Measurements from ENCODE around the gene KTN1.

Gene KTN1

DNA sequence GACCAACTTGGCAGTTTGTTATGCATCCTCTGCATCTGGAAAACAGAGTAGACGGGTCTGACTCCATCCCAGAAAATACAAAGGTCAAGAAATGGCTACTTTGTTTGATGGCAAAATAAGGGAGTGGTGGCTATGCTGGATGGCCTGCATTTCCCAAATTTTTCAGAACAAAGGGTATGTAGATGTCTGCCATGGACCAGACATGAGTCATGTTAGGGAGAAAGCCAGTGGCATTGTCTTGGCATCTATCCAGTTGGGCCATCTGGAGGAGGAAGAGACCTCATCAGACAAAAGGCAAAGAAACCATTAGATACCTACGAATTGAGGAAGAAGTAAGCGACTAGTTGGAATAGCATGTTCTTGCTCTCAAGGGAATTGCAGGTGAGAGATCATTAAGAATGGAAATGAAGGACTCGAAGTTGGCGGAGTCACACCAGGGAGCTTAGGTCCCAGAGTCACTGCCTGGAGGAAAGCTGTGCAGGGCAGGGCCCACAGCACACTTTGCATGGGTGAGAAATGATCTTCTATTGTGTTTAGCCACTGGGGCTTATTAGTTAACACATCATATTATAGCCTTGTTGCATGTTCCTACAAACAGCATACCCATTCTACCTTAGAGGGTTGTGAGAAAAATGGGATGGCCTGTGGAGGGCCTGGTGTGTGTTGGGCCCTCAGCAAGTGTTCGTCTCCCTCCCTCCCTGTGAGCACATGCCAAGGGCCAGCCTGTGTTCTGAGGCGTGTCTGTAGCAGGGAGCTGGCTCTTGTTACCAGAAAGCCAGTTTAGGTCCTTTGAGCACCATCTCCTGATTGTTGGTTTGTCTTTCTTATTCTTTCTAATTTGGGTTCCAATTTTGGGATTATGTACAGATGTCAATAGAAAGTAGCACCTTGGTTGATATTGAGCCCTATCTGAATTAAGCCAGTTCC, 119.4 kb downstream of the KTN1 start:
- in situ Hi-C loops (cut with HindIII; ENCODE audit: low pct_ligation_motif_present, low pct_unique_long_range_greater_than_20kb, low sequenced_read_pairs) = no loop called here
- peak; percentile 46 for DNase-seq

DNA sequence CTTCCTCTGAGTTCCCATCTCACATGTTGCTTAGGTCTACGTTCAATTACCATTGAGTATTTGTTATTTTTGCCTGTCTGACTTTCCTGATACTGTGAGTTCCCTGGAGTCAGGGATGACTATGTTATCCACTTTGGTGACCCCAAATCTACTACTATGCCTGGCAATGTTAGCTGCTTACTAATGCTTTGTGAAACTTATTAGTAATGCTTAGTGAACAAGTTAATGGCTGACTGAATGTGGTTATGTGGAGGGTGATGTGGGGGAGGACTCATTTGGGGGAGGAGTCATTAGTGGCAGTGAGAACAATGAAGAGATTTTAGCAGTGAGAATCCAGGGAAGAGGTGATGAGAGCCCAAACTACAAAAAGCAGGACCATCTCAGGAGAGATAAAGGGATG, 121.6 kb downstream of the KTN1 start:
- in situ Hi-C loops (cut with HindIII; ENCODE audit: low pct_ligation_motif_present, low pct_unique_long_range_greater_than_20kb, low sequenced_read_pairs) = no loop called here

DNA sequence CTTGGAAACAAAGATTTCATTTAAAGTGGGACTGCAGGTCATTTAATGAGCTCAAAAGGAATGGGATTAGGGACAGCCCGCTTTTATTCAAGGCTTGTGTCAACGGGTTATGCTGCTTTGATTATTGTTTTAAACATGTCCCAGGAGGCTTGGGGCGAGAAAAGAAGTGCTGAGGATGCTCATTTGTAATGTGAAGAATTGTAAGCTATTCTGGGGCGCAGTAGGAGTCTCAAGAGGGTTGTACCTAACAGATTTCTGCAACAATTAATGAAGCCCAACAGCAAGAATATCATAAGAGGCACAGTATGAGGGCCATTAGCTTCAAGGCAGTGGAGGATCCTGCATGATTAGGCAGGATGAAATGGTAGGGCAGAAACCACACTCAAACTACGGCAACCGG, 122.5 kb downstream of the KTN1 start:
- in situ Hi-C loops (cut with HindIII; ENCODE audit: low pct_ligation_motif_present, low pct_unique_long_range_greater_than_20kb, low sequenced_read_pairs) = no loop called here
- no peak for DNase-seq

More for the DNA sequence above, 121.6 kb downstream of the KTN1 start:
- DNase-seq = peak; percentile 73

DNA sequence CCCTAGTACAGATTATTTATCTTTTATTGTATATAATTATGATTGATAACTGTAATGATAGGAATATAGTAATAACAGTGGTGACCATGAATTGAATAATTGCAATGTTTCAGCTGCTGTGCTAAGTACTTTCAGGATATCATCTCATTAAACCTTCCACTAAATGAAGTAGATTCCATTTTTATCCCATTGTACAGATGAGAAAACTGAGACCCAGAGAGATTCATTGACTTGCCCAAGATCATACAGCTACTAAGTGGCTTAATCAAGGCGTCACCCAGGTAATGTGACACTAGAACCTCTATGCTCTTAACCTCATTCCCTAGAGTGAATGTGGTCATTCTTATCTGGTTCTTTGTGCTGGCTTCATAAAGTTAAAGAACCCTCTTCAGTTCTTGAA, 124.6 kb downstream of the KTN1 start:
- DNase-seq = no peak
- in situ Hi-C loops (cut with HindIII; ENCODE audit: low pct_ligation_motif_present, low pct_unique_long_range_greater_than_20kb, low sequenced_read_pairs) = no loop called here

DNA sequence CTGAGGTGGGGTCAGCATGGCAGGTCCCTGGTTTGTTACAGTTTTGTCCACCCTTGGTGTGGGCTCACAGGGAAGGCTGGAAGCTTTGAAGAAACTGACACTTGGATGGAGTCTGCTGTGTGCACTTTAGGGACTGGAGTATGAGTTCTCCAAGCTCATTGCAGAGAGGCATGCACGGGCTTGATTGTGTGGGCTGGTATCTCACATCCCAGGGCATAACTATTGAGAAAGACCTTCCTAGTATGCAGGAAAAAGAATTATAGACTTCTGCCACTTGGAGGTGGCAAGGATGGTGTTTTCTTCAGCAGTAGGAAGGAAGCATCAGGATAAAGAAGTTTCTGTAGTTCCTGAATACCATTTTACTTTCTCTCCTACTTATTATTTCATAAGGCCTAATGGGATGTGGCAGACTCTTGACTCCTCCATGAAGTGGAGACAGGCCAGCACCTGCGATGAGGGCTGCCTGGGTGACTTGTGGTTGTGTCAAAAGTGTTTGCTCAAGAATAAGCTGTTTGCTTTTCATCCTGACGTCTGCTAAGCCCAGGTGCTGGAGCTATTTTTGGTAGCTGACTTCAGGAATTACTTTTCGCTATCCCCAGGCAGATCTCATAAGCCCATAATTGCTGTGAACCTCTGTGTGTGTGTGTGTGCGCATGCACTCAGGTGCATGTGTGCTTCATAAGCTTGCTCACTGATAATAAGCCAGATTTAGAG, 125.8 kb downstream of the KTN1 start:
- in situ Hi-C loops (cut with HindIII; ENCODE audit: low pct_ligation_motif_present, low pct_unique_long_range_greater_than_20kb, low sequenced_read_pairs) = no loop called here

DNA sequence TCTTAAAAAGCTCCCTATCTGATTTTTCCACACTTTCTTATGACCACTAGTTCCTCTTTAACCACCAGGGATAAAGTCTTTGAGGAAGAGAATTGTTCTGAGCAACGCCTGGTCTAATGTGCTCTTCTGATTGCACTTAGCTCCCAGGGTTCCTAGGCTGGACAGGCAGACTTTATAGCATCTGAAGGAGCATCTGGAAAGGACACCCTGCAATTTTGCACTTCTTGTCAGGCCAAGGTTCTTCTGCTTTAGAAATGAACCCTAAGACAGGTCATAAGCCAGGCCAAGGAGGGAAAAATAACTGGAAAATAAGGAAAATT, 126.3 kb downstream of the KTN1 start:
- no peak for DNase-seq
- in situ Hi-C loops (cut with HindIII; ENCODE audit: low pct_ligation_motif_present, low pct_unique_long_range_greater_than_20kb, low sequenced_read_pairs) = no loop called here

More for the DNA sequence above, 125.8 kb downstream of the KTN1 start:
- no peak for DNase-seq

DNA sequence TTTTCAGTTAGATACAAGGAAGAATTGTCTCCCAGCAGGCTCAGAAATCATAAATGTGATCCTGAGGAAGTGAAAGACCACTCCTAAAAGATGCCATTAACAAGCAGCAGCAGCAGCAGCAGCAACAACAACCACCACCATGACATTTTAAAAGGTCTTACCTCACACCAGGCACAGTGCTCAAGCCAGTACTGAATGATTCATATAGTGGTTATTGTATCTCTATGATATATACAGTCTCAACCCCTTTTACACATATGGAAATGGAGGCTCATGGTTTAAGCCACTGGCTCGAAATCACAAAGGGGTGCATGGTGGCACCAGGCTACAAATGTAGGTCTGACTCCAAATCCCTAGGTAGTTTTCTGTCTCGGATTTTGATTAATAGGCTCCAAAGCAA, 126.9 kb downstream of the KTN1 start:
- no peak for DNase-seq
- in situ Hi-C loops (cut with HindIII; ENCODE audit: low pct_ligation_motif_present, low pct_unique_long_range_greater_than_20kb, low sequenced_read_pairs) = no loop called here

DNA sequence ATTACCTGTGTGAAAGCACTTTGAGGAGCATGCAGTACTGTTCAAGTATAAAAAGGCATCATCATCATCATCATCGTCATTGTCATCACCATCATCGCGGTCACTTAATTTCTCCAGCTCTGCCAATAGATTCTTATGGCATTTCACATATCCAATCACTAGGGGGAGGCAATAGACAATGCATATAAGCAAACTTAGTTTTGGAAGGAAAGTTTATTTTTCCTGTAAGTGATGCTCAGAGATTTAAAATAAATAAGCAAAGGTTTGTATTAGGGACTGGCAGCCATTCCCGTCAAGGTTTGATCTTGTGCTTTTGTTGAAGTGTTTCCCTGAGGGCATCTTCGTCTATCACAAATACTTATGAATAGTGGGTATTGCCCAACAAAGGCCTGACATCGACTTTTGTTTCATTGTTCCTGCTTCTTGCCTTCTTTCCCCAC, 127.4 kb downstream of the KTN1 start:
- peak; percentile 45 for DNase-seq
- in situ Hi-C loops (cut with HindIII; ENCODE audit: low pct_ligation_motif_present, low pct_unique_long_range_greater_than_20kb, low sequenced_read_pairs) = no loop called here

DNA sequence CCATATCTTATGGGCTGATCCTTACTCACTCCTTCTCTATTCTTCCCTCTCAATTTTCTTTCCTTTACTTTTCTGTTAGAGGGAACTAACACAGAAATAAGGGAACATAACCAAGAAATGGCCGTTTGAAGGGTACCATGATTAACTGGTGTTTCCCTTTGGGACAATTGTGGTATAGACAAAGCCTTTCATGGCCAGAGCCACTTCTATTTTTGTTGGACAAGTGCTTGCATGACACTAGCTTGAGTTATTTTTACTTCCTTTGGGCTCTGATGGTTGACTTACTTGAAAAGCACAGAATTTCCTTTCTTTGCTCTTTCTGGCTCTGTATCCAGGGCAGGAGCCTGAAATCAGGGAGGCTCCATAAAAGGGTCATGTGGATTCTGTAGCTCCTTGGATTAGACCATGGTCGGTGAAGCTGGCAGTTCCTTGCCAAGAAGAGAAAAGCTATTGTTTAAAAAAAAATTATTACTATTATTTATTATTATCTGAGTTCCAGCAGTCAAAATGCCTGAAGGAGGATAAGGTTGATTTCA, 130.6 kb downstream of the KTN1 start:
- DNase-seq = no peak
- in situ Hi-C loops (cut with HindIII; ENCODE audit: low pct_ligation_motif_present, low pct_unique_long_range_greater_than_20kb, low sequenced_read_pairs) = no loop called here

DNA sequence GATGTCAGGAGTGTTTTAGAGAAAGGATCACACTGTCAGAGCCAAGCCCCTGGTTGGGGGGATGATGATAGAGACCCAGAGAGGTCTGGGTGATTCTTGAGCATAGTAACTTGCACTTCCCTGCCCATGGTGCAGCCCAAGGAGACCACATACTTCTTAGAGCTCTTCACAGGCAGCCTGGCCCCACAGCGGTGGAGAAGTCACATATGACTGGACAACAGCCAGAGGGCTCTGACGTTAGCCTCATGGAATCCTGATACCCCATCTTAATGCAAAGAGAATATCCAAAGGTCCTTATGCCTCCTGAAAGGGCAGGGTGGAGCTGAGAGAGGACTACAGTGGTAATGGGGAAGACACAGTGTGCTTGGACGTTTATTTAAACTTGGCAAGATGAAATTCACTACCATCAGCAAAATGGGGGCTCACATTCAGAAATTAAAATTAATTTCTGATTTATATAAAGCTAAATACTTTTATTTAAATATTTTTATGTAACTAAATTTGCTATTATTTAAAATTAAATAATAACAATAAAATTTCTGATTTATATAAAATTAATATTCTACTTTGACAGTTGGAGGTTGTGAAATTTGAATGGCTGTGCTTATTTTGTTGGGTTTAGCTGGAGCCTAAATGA, 131.3 kb downstream of the KTN1 start:
- in situ Hi-C loops (cut with HindIII; ENCODE audit: low pct_ligation_motif_present, low pct_unique_long_range_greater_than_20kb, low sequenced_read_pairs) = no loop called here
- no peak for DNase-seq

DNA sequence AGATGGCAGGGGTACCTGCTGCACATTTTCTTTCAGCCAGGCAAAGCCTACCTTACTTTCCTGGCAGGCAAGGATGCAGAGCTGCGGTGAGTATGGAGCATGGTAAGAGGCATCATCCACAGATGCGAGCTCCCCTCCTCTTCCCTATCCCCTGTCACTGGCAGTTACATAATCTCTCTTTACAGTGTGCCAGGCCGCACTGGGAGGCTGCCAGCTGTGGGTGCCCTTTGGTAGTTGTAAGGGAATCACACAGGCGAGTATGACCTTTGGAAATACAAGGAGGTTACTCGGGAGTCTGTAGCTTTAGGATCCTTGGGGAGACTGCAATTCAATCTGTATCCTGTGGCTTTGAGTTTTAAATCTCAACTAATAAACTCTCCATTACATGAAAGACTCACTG, 132.5 kb downstream of the KTN1 start:
- in situ Hi-C loops (cut with HindIII; ENCODE audit: low pct_ligation_motif_present, low pct_unique_long_range_greater_than_20kb, low sequenced_read_pairs) = no loop called here
- DNase-seq = no peak

DNA sequence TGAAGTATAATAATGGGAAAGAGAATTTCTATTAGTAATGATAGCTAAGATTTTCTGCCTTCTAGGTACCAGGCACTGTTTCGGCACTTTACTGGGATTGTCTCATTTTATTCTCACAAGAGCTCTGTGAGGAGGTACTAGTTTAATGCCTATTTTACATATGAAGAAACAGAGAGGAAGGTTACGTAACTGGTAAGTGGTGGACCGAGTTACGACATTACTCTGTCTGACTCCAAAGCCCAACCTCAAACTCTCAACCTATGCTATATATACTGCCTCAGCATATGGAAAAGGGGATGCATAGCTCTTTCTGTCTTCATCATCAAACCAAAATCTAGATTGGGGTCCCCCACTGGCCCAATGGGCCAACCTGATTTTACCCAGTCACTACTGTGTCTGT, 133.5 kb downstream of the KTN1 start:
- DNase-seq = no peak
- in situ Hi-C loops (cut with HindIII; ENCODE audit: low pct_ligation_motif_present, low pct_unique_long_range_greater_than_20kb, low sequenced_read_pairs) = no loop called here

DNA sequence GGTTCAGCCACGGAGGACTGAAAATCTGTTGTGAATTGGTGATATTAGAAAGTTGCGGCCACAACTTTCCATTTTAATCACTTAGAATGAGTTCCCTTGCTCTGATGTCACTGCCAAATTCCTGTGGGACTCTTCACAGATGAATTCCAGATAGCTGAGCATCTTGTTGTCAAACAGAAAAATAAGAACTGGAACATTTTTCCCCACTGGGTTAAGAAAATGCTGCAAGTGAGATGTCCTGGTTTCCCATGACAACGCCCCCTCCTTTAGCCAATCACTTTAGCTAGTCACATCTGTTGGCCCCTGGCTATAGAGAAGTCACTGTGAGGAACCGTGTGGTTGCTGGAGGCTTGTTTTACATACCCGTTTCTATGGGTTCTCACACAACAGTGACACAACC, 135.9 kb downstream of the KTN1 start:
- in situ Hi-C loops (cut with HindIII; ENCODE audit: low pct_ligation_motif_present, low pct_unique_long_range_greater_than_20kb, low sequenced_read_pairs) = no loop called here
- no peak for DNase-seq

DNA sequence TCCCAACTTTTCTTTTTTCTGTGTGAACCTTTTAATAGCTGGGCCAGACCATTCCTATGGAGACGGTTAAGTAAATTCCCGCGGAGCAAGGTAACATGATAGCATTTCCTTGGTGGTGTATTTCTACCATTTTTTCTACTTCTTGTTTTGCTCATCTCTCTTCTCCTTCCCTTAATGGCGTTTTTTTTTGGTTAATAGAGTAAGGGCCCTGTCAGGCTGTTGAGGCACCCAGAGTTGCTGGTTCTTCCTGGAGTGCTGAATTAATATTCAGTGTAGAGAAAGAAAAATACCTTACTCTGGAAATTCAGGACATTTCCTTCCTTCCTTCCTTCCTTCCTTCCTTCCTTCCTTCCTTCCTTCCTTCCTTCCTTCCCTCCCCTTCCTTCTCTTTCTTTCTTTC, 137.6 kb downstream of the KTN1 start:
- in situ Hi-C loops (cut with HindIII; ENCODE audit: low pct_ligation_motif_present, low pct_unique_long_range_greater_than_20kb, low sequenced_read_pairs) = no loop called here
- no peak for DNase-seq

DNA sequence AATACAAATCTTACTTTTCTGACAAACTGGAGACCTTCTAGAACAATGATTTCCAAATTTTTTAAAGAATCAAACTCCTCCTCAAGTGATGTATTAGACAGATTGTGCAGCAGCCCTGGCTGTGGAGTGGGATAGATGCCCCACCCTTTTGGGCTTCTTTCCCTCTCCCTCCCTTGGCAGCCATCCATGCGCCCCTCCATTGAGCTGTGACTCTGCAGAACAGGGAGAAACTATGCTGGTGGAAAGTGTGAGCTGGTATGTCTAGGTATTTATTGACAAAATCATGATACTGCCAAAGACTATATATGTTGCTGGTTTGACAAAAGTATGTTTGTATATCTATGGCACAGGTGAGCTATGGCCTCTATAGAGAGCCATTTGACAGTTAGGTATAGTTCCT, 138.5 kb downstream of the KTN1 start:
- in situ Hi-C loops (cut with HindIII; ENCODE audit: low pct_ligation_motif_present, low pct_unique_long_range_greater_than_20kb, low sequenced_read_pairs) = no loop called here

DNA sequence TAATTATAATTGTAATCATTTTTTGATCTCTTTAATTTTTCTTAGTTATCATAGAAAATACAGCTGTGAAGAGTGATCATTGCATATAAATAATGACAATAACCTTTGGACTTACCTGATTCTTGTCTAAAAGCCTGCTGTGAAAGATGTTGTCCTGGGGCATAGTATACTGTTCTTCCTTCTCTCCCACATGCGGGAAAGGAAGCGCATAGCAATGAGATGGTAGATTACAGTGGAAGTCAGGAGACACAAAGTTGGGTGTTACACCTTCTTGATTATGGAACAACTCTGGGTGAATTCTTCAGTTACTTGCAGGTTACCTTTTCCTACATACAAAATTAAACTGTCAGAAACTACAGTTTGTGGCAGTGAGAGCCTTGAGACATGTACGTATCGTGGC, 140.8 kb downstream of the KTN1 start:
- in situ Hi-C loops (cut with HindIII; ENCODE audit: low pct_ligation_motif_present, low pct_unique_long_range_greater_than_20kb, low sequenced_read_pairs) = no loop called here
- no peak for DNase-seq

More for the DNA sequence above, 138.5 kb downstream of the KTN1 start:
- DNase-seq = peak; percentile 9

DNA sequence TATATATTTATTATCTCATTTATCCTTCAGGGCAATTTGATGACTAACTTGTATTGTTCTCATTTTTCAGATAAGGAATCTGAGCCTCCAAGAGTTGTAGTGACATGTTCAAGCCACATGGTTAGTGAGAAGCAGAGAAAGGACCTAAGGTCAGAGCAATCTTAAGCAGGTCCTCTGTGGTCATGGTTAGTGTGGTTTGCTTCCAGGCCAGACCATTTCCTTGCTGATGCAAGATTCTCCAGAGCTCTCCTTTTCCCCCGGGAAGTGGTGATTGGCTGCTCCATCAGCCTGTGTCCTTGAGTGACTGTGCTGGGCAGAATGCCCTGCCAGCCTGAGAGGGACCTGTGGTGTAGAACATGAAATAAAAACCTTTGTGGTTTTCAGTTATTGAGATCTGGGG, 141.3 kb downstream of the KTN1 start:
- in situ Hi-C loops (cut with HindIII; ENCODE audit: low pct_ligation_motif_present, low pct_unique_long_range_greater_than_20kb, low sequenced_read_pairs) = no loop called here
- peak; percentile 42 for DNase-seq

DNA sequence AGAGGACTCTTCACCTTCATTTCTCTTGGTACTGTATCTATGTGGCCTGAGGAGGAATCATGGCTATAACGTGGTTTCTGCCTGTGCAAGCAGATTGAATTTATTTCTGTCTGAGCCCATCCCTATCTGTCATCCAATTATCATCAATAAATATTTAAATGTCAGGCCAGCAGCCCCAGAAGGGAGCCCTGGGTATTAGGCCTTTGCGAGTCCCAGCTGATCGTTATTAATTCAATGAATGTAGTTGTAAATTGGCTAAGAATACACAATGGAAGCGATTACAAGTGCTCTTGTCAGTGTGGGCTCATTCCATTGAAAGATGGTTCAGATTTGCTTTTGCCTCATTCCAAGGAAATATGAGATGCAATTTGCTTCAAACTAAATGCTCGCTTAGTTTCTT, 142.0 kb downstream of the KTN1 start:
- in situ Hi-C loops (cut with HindIII; ENCODE audit: low pct_ligation_motif_present, low pct_unique_long_range_greater_than_20kb, low sequenced_read_pairs) = no loop called here
- no peak for DNase-seq

DNA sequence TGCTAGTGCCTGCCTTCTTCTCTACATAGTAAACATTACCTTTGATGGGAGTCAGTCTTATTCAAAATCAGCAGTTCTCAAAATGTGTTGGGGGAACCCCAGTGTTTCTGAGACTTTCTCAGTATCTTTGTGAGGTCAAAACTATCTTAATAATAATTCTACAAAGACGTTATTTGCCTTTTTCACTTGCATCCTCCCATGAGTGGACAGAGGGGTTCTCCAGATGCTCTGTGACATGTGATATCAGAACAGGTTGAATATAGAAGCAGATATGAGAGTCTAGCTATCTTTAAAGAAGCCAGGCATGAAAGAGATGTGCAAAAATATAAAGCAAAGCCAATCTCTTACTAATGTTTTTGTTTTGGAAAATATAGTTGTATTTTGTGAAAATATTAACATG, 144.7 kb downstream of the KTN1 start:
- in situ Hi-C loops (cut with HindIII; ENCODE audit: low pct_ligation_motif_present, low pct_unique_long_range_greater_than_20kb, low sequenced_read_pairs) = no loop called here
- no peak for DNase-seq
